Sigmoid colon (tissue), 4 donors: ENCODE results near the gene PROX1.

Source experiments
- EP300 ChIP-seq, 4 donors: sonication (generic); formaldehyde crosslinking; IDR thresholded peaks; one replicate each; pipeline ENCODE4 v1.6.1; 2017; ENCODE audit warnings: antibody characterized with exemption in 4 of 4
- POLR2A ChIP-seq, 2 donors: fragments of 450-650 bp; IDR thresholded peaks; one replicate each; pipeline ENCODE4 v1.6.1; 2016; ENCODE audit warnings: antibody characterized with exemption in 2 of 2, mild to moderate bottlenecking in 2 of 2, moderate library complexity in 2 of 2
- TF ChIP-seq, protein P1 (sequence below), 4 experiments: fragments of 450-650 bp in 3 of 4; fragments of 200-600 bp in 1 of 4; IDR thresholded peaks; one replicate each; pipeline ENCODE4 v1.5.1; 2016 to 2019; ENCODE audit warnings: antibody characterized with exemption in 4 of 4, mild to moderate bottlenecking in 3 of 4, moderate library complexity in 2 of 4

DNA sequence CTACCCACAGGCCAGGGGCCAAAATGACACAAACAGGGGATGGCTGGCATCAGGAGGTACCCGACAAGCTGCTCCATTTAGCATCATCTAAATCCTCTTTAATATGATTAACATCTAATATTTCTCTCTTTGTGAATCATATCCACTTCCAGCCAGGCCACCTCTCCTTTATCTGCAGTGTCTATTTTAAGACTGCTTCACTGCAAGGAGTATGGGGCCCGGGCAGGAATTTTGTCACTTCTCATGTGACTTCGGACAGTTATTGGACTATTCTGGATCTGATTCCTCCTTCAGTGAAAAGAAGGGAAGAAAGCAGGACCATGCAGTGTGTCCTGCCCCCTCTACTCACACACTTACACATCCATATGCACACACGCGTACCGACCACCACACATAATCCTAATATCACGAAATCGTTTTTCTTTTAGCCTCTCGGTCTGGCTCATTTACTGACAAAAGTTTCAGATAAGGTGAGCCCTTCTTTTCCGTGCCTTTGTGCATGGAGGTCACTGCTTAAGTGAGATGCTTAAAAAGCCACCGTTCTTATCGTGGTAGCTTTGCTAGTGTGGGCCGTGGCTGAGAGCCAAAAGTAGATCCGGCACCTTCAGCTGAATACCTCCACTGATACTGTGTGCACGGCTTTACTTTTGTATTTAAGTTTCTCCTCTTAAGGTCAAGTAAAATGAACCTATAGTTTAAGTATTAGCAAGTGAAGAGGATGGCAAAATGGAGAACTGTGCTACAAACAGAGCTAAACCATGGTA lies 26.0 kb downstream of the PROX1 start:
- TF ChIP-seq, protein P1, sequence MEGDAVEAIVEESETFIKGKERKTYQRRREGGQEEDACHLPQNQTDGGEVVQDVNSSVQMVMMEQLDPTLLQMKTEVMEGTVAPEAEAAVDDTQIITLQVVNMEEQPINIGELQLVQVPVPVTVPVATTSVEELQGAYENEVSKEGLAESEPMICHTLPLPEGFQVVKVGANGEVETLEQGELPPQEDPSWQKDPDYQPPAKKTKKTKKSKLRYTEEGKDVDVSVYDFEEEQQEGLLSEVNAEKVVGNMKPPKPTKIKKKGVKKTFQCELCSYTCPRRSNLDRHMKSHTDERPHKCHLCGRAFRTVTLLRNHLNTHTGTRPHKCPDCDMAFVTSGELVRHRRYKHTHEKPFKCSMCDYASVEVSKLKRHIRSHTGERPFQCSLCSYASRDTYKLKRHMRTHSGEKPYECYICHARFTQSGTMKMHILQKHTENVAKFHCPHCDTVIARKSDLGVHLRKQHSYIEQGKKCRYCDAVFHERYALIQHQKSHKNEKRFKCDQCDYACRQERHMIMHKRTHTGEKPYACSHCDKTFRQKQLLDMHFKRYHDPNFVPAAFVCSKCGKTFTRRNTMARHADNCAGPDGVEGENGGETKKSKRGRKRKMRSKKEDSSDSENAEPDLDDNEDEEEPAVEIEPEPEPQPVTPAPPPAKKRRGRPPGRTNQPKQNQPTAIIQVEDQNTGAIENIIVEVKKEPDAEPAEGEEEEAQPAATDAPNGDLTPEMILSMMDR (IDR thresholded peaks at IDR 0.05) = no peak
- TF ChIP-seq EP300 (IDR thresholded peaks at IDR 0.05) (no peak), POLR2A (IDR thresholded peaks at IDR 0.05) (no peak)
